GM06990 (cell line): ENCODE measurements around the gene NPAS2.

ENCODE experiments used
- DNase-seq: peaks from one replicate; pipeline ENCODE4 v3.0.0-alpha.2; 2011; ENCODE audit not compliant: insufficient read length; ENCODE audit errors: extremely low read depth
- H3K27me3 ChIP-seq: replicated peaks from 2 replicates; pipeline ENCODE4 v1.6.0; 2011; ENCODE audit warnings: low read length; ENCODE audit not compliant: control insufficient read depth, insufficient read depth
- H3K36me3 ChIP-seq: 2 replicates; pipeline ENCODE4 v1.5.1; 2011; ENCODE audit warnings: low read length; ENCODE audit not compliant: control insufficient read depth, insufficient read depth
- H3K4me3 ChIP-seq: replicated peaks from 2 replicates; pipeline ENCODE4 v1.5.1; 2011; ENCODE audit warnings: low read depth, mild to moderate bottlenecking, control low read depth, low read length
- CTCF ChIP-seq: IDR thresholded peaks from 2 replicates; pipeline ENCODE4 v1.5.1; 2011; ENCODE audit warnings: low read length, control low read depth, mild to moderate bottlenecking, inconsistent platforms; ENCODE audit not compliant: insufficient read depth, poor library complexity, severe bottlenecking

The NPAS2 gene

GRCh38 chr2:100831158-100831750 lies 11.3 kb downstream of the NPAS2 start:
- no peaks in the 10 kb centered on the region for H3K36me3 ChIP-seq
- H3K4me3 ChIP-seq = no peak overlapping the region
- peaks cover 2% of the 10 kb centered on the region for H3K27me3 ChIP-seq
- TF ChIP-seq CTCF = no peak
- no peak for DNase-seq

- no peaks in the 10 kb centered on the region for H3K36me3 ChIP-seq
- H3K27me3 ChIP-seq = peaks cover 2% of the 10 kb centered on the region
- no peak for DNase-seq
- H3K4me3 ChIP-seq = no peak overlapping the region
- no peak for TF ChIP-seq CTCF
Measured at GRCh38 chr2:100831831-100832230, 11.9 kb downstream of the NPAS2 start.

GRCh38 chr2:100832885-100833284 lies 12.9 kb downstream of the NPAS2 start:
- no peak for TF ChIP-seq CTCF
- no peak for DNase-seq

GRCh38 chr2:100833331-100833730 lies 13.4 kb downstream of the NPAS2 start:
- DNase-seq = no peak
- no peaks in the 10 kb centered on the region for H3K36me3 ChIP-seq
- no peak overlapping the region for H3K4me3 ChIP-seq
- H3K27me3 ChIP-seq = peaks cover 2% of the 10 kb centered on the region
- TF ChIP-seq CTCF = no peak

More at GRCh38 chr2:100832885-100833284, 12.9 kb downstream of the NPAS2 start:
- no peak overlapping the region for H3K4me3 ChIP-seq
- no peaks in the 10 kb centered on the region for H3K36me3 ChIP-seq
- peaks cover 2% of the 10 kb centered on the region for H3K27me3 ChIP-seq

GRCh38 chr2:100834221-100834620 lies 14.3 kb downstream of the NPAS2 start:
- Histone ChIP-seq H3K36me3 (no peaks in the 10 kb centered on the region), H3K4me3 (no peak overlapping the region), H3K27me3 (peaks cover 2% of the 10 kb centered on the region)
- no peak for TF ChIP-seq CTCF
- DNase-seq = no peak
